Measurements from ENCODE around the gene NUDT3. TPM values are rescaled to one million over a fixed set of nuclear protein-coding genes. Genes with fewer than 3 reads are reported as not detected.
"Not testable (repeated sequence)": the region's sequence is repeated elsewhere in the genome, so short reads cannot be mapped to it uniquely, and the experiment has no call there.

The NUDT3 gene
- total RNA-seq, 1 experiment from 2014 or later: 14.1 TPM

GRCh38 chr6:34275128-34275804 lies 117.2 kb downstream of the NUDT3 start:
- Histone ChIP-seq H3K4me3 (no peak overlapping the region), H3K36me3 (no peaks in the 10 kb centered on the region), H3K4me1 (no peaks in the 10 kb centered on the region), H3K9me3 (replicated peaks) (no peaks in the 10 kb centered on the region), H3K27me3 (no peaks in the 10 kb centered on the region), H3K27ac (no peak overlapping the region)
- no peak for DNase-seq

GRCh38 chr6:34274129-34274528 lies 118.3 kb downstream of the NUDT3 start:
- no peaks in the 10 kb centered on the region for H3K4me1 ChIP-seq
- no peak for DNase-seq
- no peaks in the 10 kb centered on the region for H3K36me3 ChIP-seq
- no peak overlapping the region for H3K4me3 ChIP-seq
- no peaks in the 10 kb centered on the region for H3K9me3 ChIP-seq (replicated peaks)
- no peak overlapping the region for H3K27ac ChIP-seq
- no peaks in the 10 kb centered on the region for H3K27me3 ChIP-seq

- H3K27ac ChIP-seq: no peak overlapping the region
Observed at GRCh38 chr6:34273242-34273805, 119.1 kb downstream of the NUDT3 start.

GRCh38 chr6:34272013-34272926 lies 120.2 kb downstream of the NUDT3 start:
- no peak overlapping the region for H3K27ac ChIP-seq
- no peak for DNase-seq
- no peak overlapping the region for H3K4me3 ChIP-seq
- no peaks in the 10 kb centered on the region for H3K4me1 ChIP-seq
- no peaks in the 10 kb centered on the region for H3K27me3 ChIP-seq
- no peaks in the 10 kb centered on the region for H3K9me3 ChIP-seq (replicated peaks)
- no peaks in the 10 kb centered on the region for H3K36me3 ChIP-seq

More at GRCh38 chr6:34273242-34273805, 119.1 kb downstream of the NUDT3 start:
- Histone ChIP-seq H3K9me3 (replicated peaks) (no peaks in the 10 kb centered on the region), H3K4me3 (no peak overlapping the region), H3K4me1 (no peaks in the 10 kb centered on the region), H3K36me3 (no peaks in the 10 kb centered on the region), H3K27me3 (no peaks in the 10 kb centered on the region)
- DNase-seq: no peak

GRCh38 chr6:34269658-34270341 lies 122.7 kb downstream of the NUDT3 start:
- not testable (repeated sequence) for H3K4me1 ChIP-seq; H3K27ac ChIP-seq; H3K36me3 ChIP-seq; H3K4me3 ChIP-seq; DNase-seq; H3K27me3 ChIP-seq; H3K9me3 ChIP-seq (replicated peaks)

GRCh38 chr6:34269132-34269531 lies 123.3 kb downstream of the NUDT3 start:
- H3K9me3 ChIP-seq (replicated peaks); H3K27ac ChIP-seq; H3K4me3 ChIP-seq; DNase-seq; H3K36me3 ChIP-seq; H3K27me3 ChIP-seq; H3K4me1 ChIP-seq: not testable (repeated sequence)

GRCh38 chr6:34267746-34268145 lies 124.7 kb downstream of the NUDT3 start:
- Histone ChIP-seq H3K9me3 (replicated peaks) (no peaks in the 10 kb centered on the region), H3K27me3 (no peaks in the 10 kb centered on the region), H3K36me3 (no peaks in the 10 kb centered on the region), H3K4me3 (no peak overlapping the region), H3K27ac (no peak overlapping the region), H3K4me1 (no peaks in the 10 kb centered on the region)
- DNase-seq: no peak

- H3K4me1 ChIP-seq; H3K9me3 ChIP-seq (replicated peaks); H3K27me3 ChIP-seq; H3K27ac ChIP-seq; DNase-seq; H3K4me3 ChIP-seq; H3K36me3 ChIP-seq: not testable (repeated sequence)
Observed at GRCh38 chr6:34263484-34263883, 129.0 kb downstream of the NUDT3 start.

GRCh38 chr6:34260576-34261267 lies 131.7 kb downstream of the NUDT3 start:
- Histone ChIP-seq H3K27ac (no peak overlapping the region), H3K9me3 (replicated peaks) (no peaks in the 10 kb centered on the region), H3K36me3 (no peaks in the 10 kb centered on the region), H3K4me1 (no peaks in the 10 kb centered on the region), H3K27me3 (no peaks in the 10 kb centered on the region), H3K4me3 (no peak overlapping the region)
- DNase-seq: no peak

- Histone ChIP-seq H3K36me3 (no peaks in the 10 kb centered on the region), H3K9me3 (replicated peaks) (no peaks in the 10 kb centered on the region)
Observed at GRCh38 chr6:34259529-34260069, 132.9 kb downstream of the NUDT3 start.

GRCh38 chr6:34252395-34252794 lies 140.1 kb downstream of the NUDT3 start:
- DNase-seq; H3K4me1 ChIP-seq; H3K36me3 ChIP-seq; H3K27me3 ChIP-seq; H3K4me3 ChIP-seq; H3K9me3 ChIP-seq (replicated peaks); H3K27ac ChIP-seq: not testable (repeated sequence)

More at GRCh38 chr6:34259529-34260069, 132.9 kb downstream of the NUDT3 start:
- no peak overlapping the region for H3K27ac ChIP-seq
- no peaks in the 10 kb centered on the region for H3K4me1 ChIP-seq
- H3K4me3 ChIP-seq: no peak overlapping the region
- no peaks in the 10 kb centered on the region for H3K27me3 ChIP-seq
- no peak for DNase-seq

GRCh38 chr6:34249469-34250261 lies 142.8 kb downstream of the NUDT3 start:
- Histone ChIP-seq H3K36me3 (no peaks in the 10 kb centered on the region), H3K27me3 (no peaks in the 10 kb centered on the region), H3K27ac (no peak overlapping the region), H3K4me1 (peaks cover 5% of the 10 kb centered on the region; the same call in 1 of the 2 replicates), H3K4me3 (peak overlapping the region; percentile 65), H3K9me3 (replicated peaks) (no peaks in the 10 kb centered on the region)
- DNase-seq: no peak

- H3K9me3 ChIP-seq (replicated peaks): no peaks in the 10 kb centered on the region
- peak within 1 kb of the TSS; percentile 65 for H3K4me3 ChIP-seq
- DNase-seq: peak; percentile 93 to 94
- H3K36me3 ChIP-seq: no peaks in the 10 kb centered on the region
- H3K27me3 ChIP-seq: no peaks in the 10 kb centered on the region
- H3K27ac ChIP-seq: no peak within 1 kb of the TSS
- peaks cover 13% of the 10 kb centered on the region; the same call in 1 of the 2 replicates for H3K4me1 ChIP-seq
Observed at GRCh38 chr6:34248727-34249468, 143.6 kb downstream of the NUDT3 start, which contains the start of gene SMIM29. Gene SMIM29, minus strand, starts transcription at chr6:34249006. Its CDS starts 1,215 bp downstream, at chr6:34247791.

All from SJCRH30 (cell line).